KBM-7 (cell line): ENCODE data around the gene PLA2G2C.

ENCODE experiments used
- DNase-seq: peaks from one replicate; pipeline ENCODE4 v3.0.0-alpha.2; 2015
- in situ Hi-C: fragments of 300-500 bp; cut with MboI; formaldehyde crosslinking; loops from 2 replicates; pipeline ENCODE4 v1.14.3; 2020; ENCODE audit warnings: low sequenced_read_pairs, low pct_unique_long_range_greater_than_20kb, mixed read lengths

Gene PLA2G2C

DNA sequence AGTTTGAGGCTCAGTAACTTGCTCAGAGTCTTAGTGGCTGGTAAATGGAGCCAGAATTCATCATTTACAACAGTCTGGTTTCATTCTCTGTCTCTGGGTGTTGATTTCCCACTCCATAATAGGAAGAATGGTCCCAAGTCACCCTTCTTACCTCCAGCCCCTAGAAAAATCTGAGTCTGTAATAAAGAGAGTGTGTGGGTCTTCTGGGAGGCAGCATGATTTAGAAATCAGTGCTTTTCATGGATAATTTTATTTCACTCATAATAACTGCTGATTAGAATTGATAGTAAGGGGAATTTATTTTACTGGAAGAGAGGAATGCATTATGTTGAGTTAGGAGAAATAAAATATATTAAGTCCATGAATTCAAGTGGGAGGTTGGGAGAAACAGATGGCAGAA is 69.1 kb downstream of the PLA2G2C start:
- in situ Hi-C loops, result no loop called here
- no peak for DNase-seq

DNA sequence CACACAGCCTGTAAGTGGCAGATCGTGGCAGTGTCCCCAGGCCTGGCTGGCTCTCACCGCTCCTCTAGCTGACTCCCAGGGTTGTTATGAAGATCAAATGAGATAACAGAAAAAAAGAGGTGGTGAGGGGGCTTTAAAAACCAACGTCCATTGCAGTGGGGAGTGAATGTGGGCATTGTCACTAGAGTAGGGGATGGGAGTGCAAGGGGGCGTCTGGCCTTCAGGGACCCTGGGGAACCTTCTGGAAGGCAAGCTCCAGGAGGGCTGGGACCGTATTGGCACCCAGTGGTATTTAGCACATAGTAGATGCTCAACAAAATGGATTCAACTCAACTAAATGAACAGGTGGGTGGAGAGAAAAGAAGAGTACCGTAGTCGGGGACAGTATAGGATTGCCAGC is 70.4 kb downstream of the PLA2G2C start:
- DNase-seq, result no peak
- in situ Hi-C loops, result no loop called here

DNA sequence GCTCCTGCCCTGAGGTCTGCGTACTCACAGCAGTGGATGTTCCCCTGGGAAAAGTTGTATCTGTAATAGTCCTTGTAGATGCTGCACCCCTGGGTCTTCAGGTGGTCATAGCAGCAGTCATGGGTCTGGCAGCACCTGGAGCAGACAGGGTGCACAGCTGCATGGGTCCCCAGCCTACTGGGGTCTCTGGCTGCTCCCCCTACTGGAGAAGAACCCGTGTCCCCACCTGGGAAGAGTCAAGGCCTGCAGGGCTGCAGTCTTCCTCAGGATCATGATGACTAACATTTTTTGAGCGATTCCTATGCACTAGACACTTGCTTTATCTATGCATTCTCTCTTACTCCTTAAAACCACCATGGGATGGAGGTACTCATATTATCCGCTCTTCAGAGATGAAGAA is 70.8 kb downstream of the PLA2G2C start:
- in situ Hi-C loops, result no loop called here

DNA sequence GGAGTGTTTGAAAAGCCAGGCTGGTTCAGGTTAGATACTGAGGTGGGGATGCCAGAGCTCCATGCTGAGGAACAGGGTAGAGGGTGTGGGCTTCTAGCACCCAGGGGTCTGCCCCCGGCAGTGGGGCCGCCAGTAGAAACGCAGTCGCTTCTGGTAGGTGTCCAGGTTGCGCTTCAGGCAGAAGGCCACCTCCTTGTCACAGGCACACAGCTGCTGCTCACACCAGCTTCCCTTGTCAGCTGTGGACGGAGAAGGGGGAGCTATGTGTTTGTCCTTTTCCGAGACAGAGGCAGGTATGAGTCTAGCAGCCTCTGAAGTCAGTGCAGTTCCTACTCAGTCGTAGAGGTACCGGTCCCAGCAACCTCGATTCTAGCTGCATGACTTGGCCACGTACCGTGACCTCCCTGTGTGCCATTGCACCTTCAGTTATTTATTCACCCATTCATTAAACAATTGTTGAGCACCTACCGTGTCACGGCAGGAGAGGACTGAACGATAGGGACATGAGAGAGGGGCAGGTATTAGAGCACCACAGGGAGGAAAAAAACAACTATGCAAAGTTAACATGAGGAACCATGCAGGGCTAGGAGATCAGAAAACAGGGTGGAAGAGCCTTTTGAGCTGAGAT is 72.2 kb downstream of the PLA2G2C start:
- in situ Hi-C loops, result no loop called here
- DNase-seq, result no peak

More for the DNA sequence above, 70.8 kb downstream of the PLA2G2C start:
- DNase-seq, result no peak
